ENCODE data around the gene ABCB11. TPM values are rescaled to one million over a fixed set of nuclear protein-coding genes. Genes with fewer than 3 reads are reported as not detected.

The ABCB11 gene
- total RNA-seq, 4 donors from 2014 or later = under 0.01 to 1.2 (median 0.11) TPM; not detected in 1

- intact Hi-C loops (cut with DNase I) = no loop called here
- no peaks in the 10 kb centered on the region for H3K9me3 ChIP-seq
- WGBS, 2 donors = 76 to 85% methylated on average over 3 of the region's 3 CpGs
- no peaks in the 10 kb centered on the region for H3K36me3 ChIP-seq
- no peak for DNase-seq
- no peak overlapping the region for H3K27ac ChIP-seq
- H3K4me1 ChIP-seq = no peaks in the 10 kb centered on the region
- no peaks in the 10 kb centered on the region for H3K27me3 ChIP-seq
- no peak overlapping the region for H3K4me3 ChIP-seq (replicated peaks in 1 of 3)
- no peak for TF ChIP-seq POLR2A (IDR thresholded peaks at IDR 0.05)
- no peak for TF ChIP-seq CTCF (IDR thresholded peaks at IDR 0.05)
Observed at GRCh38 chr2:169049142-169049541, 18.0 kb upstream of the ABCB11 start.

DNA sequence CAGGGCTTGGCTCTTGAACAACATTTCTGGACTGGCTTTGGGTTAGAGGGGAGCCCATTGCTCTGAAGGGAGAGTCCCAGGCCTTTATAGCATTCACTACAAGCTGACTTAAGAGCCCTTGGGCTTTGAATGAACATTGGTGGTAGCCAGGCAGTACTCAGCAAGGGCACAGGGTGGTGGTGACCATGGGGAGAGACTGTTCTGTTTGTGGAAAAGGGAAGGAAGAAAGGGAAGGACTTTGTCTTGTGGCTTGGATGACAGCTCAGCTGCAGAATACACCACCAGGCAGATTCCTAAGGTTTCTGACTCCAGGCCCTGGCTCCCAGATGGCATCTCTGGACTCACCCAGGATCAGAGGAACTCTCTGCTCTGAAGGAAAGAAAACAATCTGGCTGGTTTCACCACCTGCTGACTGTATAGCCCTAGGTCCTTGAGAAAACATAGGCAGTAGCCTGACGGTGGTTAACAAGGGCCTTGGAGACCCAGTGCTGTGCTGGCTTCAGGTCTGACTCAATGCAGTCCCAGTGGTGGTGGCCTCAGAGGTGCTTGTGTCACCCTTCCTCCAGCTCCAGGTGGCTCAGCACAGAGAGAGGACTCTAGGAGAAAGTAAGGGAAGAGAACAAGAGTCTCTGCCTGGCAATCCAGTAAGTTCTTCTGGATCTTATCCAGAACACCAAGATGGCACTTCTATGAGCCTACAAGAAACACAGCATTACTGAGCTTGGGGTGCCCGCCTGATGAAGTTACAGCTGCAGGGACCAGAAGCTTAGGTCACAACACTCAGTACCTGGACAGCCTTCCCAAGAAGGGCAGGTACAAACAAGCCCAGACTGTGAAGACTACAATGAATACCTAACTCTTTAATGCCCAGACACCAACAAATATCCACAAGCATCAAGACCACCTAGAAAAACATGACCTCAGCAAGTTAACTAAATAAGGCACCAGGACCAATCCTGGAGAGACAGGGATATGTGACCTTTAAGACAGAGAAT lies 16.4 kb upstream of the ABCB11 start:
- Histone ChIP-seq H3K9me3 (no peaks in the 10 kb centered on the region), H3K36me3 (no peaks in the 10 kb centered on the region), H3K4me3 (replicated peaks in 1 of 3) (no peak overlapping the region), H3K27me3 (no peaks in the 10 kb centered on the region), H3K4me1 (no peaks in the 10 kb centered on the region), H3K27ac (no peak overlapping the region)
- no peak for DNase-seq
- intact Hi-C loops (cut with DNase I) = no loop called here
- 81% methylated on average over 2 of the region's 2 CpGs for WGBS, 2 donors
- TF ChIP-seq POLR2A (IDR thresholded peaks at IDR 0.05) = no peak
- no peak for TF ChIP-seq CTCF (IDR thresholded peaks at IDR 0.05)

- intact Hi-C loops (cut with DNase I) = no loop called here
- Histone ChIP-seq H3K27ac (no peak overlapping the region), H3K27me3 (no peaks in the 10 kb centered on the region), H3K9me3 (no peaks in the 10 kb centered on the region), H3K36me3 (no peaks in the 10 kb centered on the region), H3K4me1 (no peaks in the 10 kb centered on the region), H3K4me3 (replicated peaks in 1 of 3) (no peak overlapping the region)
- DNase-seq = no peak
- TF ChIP-seq CTCF (IDR thresholded peaks at IDR 0.05) (no peak), POLR2A (IDR thresholded peaks at IDR 0.05) (no peak)
- 60 to 73% methylated on average over 4 of the region's 4 CpGs for WGBS, 2 donors
Observed at GRCh38 chr2:169046440-169047151, 15.5 kb upstream of the ABCB11 start.

GRCh38 chr2:169042856-169043255 lies 11.7 kb upstream of the ABCB11 start:
- TF ChIP-seq POLR2A (IDR thresholded peaks at IDR 0.05) (no peak), CTCF (IDR thresholded peaks at IDR 0.05) (no peak)
- H3K9me3 ChIP-seq = no peaks in the 10 kb centered on the region
- no peak overlapping the region for H3K27ac ChIP-seq
- no peaks in the 10 kb centered on the region for H3K36me3 ChIP-seq
- H3K4me3 ChIP-seq (replicated peaks in 1 of 3) = no peak overlapping the region
- no peaks in the 10 kb centered on the region for H3K27me3 ChIP-seq
- 86 to 90% methylated on average over 1 of the region's 1 CpG for WGBS, 2 donors
- no peaks in the 10 kb centered on the region for H3K4me1 ChIP-seq
- DNase-seq = no peak
- intact Hi-C loops (cut with DNase I) = no loop called here

GRCh38 chr2:169041594-169041993 lies 10.5 kb upstream of the ABCB11 start:
- H3K4me3 ChIP-seq (replicated peaks in 1 of 3) = no peak overlapping the region
- no peaks in the 10 kb centered on the region for H3K4me1 ChIP-seq
- no peaks in the 10 kb centered on the region for H3K36me3 ChIP-seq
- no peaks in the 10 kb centered on the region for H3K27me3 ChIP-seq
- no peak for TF ChIP-seq CTCF (IDR thresholded peaks at IDR 0.05)
- no peak for TF ChIP-seq POLR2A (IDR thresholded peaks at IDR 0.05)
- no peaks in the 10 kb centered on the region for H3K9me3 ChIP-seq
- no peak overlapping the region for H3K27ac ChIP-seq
- DNase-seq = no peak
- intact Hi-C loops (cut with DNase I) = no loop called here
- 41 to 51% methylated on average over 1 of the region's 1 CpG for WGBS, 2 donors

Data from thyroid gland (tissue), 4 donors.